Activated CD4-positive, CD25-positive, alpha-beta regulatory T cell treated with anti-CD3 and anti-CD28 coated beads, Interleukin-2, amount 50 U/mL, for 72 hours (primary cell): ENCODE results near the gene ISYNA1.

Experiments
- DNase-seq: peaks from one replicate; pipeline ENCODE4 v3.0.0; 2021

Gene ISYNA1

DNA sequence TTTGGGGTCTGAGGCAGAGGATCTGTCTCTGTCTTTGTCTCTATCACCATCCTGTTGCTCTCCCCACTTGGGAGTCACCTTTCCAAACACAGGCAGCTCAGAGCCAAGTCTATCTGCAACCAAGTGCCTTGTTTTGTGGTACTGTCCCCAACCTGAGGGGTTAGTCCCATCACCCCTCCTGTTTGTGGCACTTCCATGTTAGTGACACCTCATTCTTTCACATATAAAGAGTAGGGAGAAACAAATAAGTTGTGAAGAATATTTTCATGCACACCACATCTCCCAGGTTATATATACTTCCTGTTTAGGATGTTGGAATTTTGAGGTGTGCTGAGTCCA is 48.2 kb downstream of the ISYNA1 start:
- DNase-seq = no peak

DNA sequence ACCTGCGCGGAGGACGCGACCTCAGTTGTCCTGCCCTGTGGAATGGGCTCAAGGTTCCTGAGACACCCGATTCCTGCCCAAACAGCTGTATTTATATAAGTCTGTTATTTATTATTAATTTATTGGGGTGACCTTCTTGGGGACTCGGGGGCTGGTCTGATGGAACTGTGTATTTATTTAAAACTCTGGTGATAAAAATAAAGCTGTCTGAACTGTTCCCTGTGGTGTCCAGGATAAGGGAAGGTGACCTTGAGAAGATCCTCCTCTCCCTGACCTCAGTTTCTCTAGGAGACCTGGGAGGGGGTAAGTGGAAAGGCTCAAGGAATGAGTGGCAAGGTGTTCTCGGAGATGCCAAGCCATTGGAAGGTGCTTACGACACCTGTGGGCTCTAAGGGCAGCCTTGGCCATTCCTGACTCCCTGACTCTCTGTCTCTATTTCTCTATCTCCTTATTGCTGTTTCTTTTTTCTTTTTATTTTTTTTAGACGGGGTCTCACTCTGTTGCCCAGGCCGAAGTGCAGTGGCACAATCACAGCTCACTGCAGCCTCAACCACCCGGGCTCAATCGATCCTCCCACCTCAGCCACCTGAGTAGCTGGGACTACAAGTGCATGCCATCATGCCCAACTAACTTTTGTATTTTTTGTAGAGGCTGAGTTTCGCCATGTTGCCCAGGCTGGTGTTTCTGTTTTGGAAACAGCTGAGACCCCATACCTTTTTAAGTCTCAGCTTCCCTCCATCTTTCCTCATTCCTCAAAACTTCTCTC is 48.8 kb downstream of the ISYNA1 start:
- no peak for DNase-seq

DNA sequence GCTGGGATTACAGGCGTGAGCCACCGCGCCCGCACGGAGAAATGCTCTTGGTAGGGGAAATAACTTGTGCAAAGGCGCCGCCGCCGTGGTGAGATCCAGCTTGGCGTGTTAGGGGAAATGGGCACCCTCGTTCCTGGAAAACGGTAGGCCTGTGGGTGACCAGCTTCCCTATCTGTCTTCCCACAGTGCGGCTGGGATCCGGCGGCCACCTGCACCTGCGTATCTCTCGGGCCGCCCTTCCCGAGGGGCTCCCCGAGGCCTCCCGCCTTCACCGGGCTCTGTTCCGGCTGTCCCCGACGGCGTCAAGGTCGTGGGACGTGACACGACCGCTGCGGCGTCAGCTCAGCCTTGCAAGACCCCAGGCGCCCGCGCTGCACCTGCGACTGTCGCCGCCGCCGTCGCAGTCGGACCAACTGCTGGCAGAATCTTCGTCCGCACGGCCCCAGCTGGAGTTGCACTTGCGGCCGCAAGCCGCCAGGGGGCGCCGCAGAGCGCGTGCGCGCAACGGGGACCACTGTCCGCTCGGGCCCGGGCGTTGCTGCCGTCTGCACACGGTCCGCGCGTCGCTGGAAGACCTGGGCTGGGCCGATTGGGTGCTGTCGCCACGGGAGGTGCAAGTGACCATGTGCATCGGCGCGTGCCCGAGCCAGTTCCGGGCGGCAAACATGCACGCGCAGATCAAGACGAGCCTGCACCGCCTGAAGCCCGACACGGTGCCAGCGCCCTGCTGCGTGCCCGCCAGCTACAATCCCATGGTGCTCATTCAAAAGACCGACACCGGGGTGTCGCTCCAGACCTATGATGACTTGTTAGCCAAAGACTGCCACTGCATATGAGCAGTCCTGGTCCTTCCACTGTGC is 49.6 kb downstream of the ISYNA1 start:
- DNase-seq = peak; percentile 86

DNA sequence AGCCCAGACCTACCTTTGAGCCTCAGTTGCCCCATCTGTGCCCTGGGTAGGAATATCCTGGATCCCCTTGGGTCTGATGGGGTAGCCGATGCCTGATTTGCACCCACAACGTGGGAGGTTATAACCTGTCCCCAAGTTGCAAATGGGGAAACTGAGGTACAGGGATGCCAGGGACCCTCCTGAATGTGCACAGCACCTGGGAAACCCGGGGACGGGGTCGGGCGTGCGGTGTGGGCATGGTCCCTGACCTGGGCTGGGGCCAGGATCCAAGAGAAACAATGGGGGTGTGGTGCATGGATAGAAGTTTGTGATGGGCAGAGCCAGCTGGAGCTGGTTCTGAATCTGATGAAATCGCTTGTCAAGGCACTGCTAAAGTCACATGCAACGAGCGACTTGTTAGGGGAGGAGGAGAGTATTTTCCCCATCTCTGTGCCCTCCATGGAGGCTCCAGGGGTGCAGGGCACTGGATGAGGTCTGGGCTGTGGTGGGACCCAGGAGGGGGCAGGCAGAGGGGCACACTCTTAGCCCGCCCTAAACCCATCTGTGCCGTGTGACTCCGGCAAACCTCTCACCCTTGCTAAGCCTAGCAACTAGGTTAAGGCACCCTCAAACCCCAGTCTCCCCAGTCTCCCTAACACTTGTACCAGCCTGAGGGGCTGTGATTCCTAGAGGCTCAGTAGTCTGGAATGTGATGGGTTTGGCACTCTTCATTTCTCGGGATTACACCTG is 51.2 kb downstream of the ISYNA1 start:
- no peak for DNase-seq

DNA sequence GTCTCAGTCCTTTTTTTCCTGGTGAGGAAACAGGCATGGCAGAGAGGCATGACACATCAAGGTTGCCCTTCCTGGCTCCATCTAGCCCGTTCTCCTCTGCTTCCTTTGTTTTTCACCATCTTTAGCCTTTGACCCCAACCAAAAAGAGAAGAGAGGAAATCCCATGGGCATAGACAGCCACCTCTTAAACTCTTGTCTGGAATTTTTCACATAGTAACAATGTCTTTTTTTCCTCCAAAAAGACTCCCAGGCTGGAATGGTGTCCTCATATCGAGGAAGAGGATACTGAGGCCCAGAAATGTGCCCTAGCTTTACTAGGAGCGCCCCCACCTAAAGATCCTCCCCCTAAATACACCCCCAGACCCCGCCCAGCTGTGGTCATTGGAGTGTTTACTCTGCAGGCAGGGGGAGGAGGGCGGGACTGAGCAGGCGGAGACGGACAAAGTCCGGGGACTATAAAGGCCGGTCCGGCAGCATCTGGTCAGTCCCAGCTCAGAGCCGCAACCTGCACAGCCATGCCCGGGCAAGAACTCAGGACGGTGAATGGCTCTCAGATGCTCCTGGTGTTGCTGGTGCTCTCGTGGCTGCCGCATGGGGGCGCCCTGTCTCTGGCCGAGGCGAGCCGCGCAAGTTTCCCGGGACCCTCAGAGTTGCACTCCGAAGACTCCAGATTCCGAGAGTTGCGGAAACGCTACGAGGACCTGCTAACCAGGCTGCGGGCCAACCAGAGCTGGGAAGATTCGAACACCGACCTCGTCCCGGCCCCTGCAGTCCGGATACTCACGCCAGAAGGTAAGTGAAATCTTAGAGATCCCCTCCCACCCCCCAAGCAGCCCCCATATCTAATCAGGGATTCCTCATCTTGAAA is 52.0 kb downstream of the ISYNA1 start, which contains the start of gene GDF15:
TSS of gene GDF15 (plus strand) at position 484 of the 868 bp plus-strand sequence. CDS start at position 516, 32 bp downstream.
- peak; percentile 45 for DNase-seq

DNA sequence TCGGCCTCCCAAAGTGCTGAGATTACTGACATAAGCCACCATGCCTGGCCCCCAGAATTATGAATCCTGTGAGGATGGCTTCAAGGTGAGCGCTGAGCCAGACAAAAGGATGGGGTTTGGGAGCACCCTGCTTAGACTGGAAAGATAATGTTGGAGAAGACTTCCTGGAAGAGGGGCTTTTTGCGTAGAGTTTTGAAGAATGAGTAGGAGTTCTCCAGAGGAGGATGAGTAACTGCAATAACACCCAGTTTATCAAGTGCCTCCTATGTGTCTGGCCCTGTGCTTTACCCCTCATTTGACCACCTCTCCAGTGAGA is 52.6 kb downstream of the ISYNA1 start:
- DNase-seq = no peak

DNA sequence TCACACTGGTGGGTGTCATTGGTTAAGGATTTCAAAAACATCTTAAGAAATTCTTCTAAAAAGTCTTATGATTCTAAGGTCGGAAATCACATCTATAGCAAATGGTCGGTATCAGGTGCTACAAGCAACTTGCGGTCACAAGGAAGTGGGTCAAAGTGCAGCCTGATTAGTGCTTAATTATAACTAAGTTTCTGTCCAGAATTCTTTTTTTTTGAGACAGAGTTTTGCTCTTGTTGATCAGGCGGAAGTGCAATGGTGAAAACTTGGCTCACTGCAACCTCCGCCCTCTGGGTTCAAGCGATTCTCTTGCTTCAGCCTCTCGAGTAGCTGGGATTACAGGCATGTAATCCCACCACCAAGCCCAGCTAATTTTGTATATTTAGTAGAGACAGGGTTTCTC is 53.2 kb downstream of the ISYNA1 start:
- no peak for DNase-seq
